K562 (cell line): Measurements from ENCODE around the gene TOR1AIP1. TPM values are rescaled to one million over a fixed set of nuclear protein-coding genes. Genes with fewer than 3 reads are reported as not detected.

ENCODE experiments used
- BRCA1 ChIP-seq, 2 experiments: fragments of 450-650 bp in 1 of 2; sonication (generic) in 1 of 2; formaldehyde crosslinking in 1 of 2; IDR thresholded peaks; 2 replicates each; pipeline versions ENCODE4 v1.5.0 to v1.6.1; 2017 to 2020; ENCODE audit warnings: mild to moderate bottlenecking in 1 of 2, missing genetic modification reagents in 1 of 2
- BRF1 ChIP-seq: IDR thresholded peaks from 3 replicates; pipeline ENCODE4 v1.6.1; 2011; ENCODE audit warnings: borderline replicate concordance, mild to moderate bottlenecking; ENCODE audit not compliant: insufficient read length; ENCODE audit errors: extremely low read depth
- CHD1 ChIP-seq: fragments of 200-600 bp; sonication (generic); IDR thresholded peaks from one replicate; pipeline ENCODE4 v1.6.1; 2012; ENCODE audit warnings: mild to moderate bottlenecking, moderate library complexity, low read length, inconsistent platforms
- GABPA ChIP-seq: fragments of 200-800 bp; sonication (Bioruptor generic); conservative IDR thresholded peaks from 2 replicates; pipeline ENCODE4 v1.6.1; 2016; ENCODE audit warnings: low read depth, missing genetic modification characterization, missing compliant biosample characterization
- HSF4 ChIP-seq: fragments of 250-450 bp; sonication (Bioruptor Pico); IDR thresholded peaks from 2 replicates; pipeline ENCODE4 v2.1.2; 2022; ENCODE audit warnings: mild to moderate bottlenecking, moderate library complexity, borderline replicate concordance
- KDM1A ChIP-seq, 2 experiments: fragments of 450-650 bp; IDR thresholded peaks; 2 replicates each; pipeline ENCODE4 v1.6.1; 2016; ENCODE audit warnings: mild to moderate bottlenecking in 2 of 2
- MEF2A ChIP-seq: IDR thresholded peaks from 2 replicates; pipeline ENCODE4 v1.6.1; 2011; ENCODE audit warnings: low read depth, mild to moderate bottlenecking, low read length, moderate library complexity; ENCODE audit not compliant: control insufficient read depth
- NFXL1 ChIP-seq: fragments of 450-650 bp; formaldehyde crosslinking; IDR thresholded peaks from 2 replicates; pipeline ENCODE4 v1.4.0; 2021; ENCODE audit warnings: mild to moderate bottlenecking
- NRF1 ChIP-seq, 2 experiments: fragments of 450-650 bp; IDR thresholded peaks in 1 of 2; conservative IDR thresholded peaks in 1 of 2; 2 replicates each; pipeline ENCODE4 v1.6.1; 2014; ENCODE audit warnings: mild to moderate bottlenecking in 2 of 2
- POLR2A ChIP-seq: fragments of 450-650 bp; conservative IDR thresholded peaks from 2 replicates; pipeline ENCODE4 v1.6.1; 2016
- TCF7 ChIP-seq: sonication (generic); IDR thresholded peaks from 2 replicates; pipeline ENCODE4 v1.6.1; 2016; ENCODE audit warnings: antibody characterized with exemption, borderline replicate concordance
- ZBTB40 ChIP-seq, 2 experiments: fragments of 450-650 bp in 1 of 2; sonication (generic) in 1 of 2; formaldehyde crosslinking in 1 of 2; IDR thresholded peaks; 2 replicates each; pipeline versions ENCODE4 v1.7.1 to v1.9.0; 2016 to 2022; ENCODE audit warnings: inconsistent platforms in 1 of 2, mild to moderate bottlenecking in 1 of 2, missing genetic modification reagents in 1 of 2
- polyA plus RNA-seq, 8 experiments: library from polyadenylated mRNA; depleted of rRNA in 4 of 8; stranded (reverse) in 5 of 8; unstranded in 3 of 8; fragments of >200 nt; fragmentation: Nextera tagmentation in 2 of 8; fragmentation: Illumina TruSeq in 1 of 8; extraction: Ambion mirVana in 2 of 8; extraction: Trizol in 1 of 8; gene quantifications; 2 replicates each; pipeline versions ENCODE4 v1.2.1 to v1.2.3, GENCODE V29; 2011 to 2014; ENCODE audit warnings: inconsistent platforms in 1 of 8, missing spikeins in 1 of 8
- total RNA-seq, 7 experiments: library from RNA; depleted of rRNA in 6 of 7; stranded (reverse); fragments of >200 nt in 6 of 7; fragmentation: Illumina TruSeq in 2 of 7; extraction: Trizol in 2 of 7; gene quantifications; 2 replicates each; pipeline versions ENCODE4 v1.2.1 to v1.2.3, GENCODE V29; 2011 to 2021; ENCODE audit warnings: low replicate concordance in 1 of 7
- TF ChIP-seq, protein P1 (sequence below): sonication (generic); formaldehyde crosslinking; IDR thresholded peaks from 2 replicates; pipeline ENCODE4 v1.8.1; 2023; ENCODE audit warnings: mild to moderate bottlenecking, missing genetic modification reagents

The TOR1AIP1 gene
- total and polyA plus RNA-seq, 9 of the 15 experiments (the other 6 are each of a cell fraction or from before 2014, with no cell fraction given), result 18.1 to 46.9 (median 35.5) TPM

GRCh38 chr1:179877586-179878265 lies 4.4 kb upstream of the TOR1AIP1 start, which contains the start of gene TOR1AIP2 (continued):
- no peak for TF ChIP-seq BRF1
- no peak for TF ChIP-seq MEF2A
- peak; percentile 97 for TF ChIP-seq GABPA (tag)
- TF ChIP-seq TCF7, result peak; percentile 31; the same call in 1 of the 2 replicates
- TF ChIP-seq, protein P1, sequence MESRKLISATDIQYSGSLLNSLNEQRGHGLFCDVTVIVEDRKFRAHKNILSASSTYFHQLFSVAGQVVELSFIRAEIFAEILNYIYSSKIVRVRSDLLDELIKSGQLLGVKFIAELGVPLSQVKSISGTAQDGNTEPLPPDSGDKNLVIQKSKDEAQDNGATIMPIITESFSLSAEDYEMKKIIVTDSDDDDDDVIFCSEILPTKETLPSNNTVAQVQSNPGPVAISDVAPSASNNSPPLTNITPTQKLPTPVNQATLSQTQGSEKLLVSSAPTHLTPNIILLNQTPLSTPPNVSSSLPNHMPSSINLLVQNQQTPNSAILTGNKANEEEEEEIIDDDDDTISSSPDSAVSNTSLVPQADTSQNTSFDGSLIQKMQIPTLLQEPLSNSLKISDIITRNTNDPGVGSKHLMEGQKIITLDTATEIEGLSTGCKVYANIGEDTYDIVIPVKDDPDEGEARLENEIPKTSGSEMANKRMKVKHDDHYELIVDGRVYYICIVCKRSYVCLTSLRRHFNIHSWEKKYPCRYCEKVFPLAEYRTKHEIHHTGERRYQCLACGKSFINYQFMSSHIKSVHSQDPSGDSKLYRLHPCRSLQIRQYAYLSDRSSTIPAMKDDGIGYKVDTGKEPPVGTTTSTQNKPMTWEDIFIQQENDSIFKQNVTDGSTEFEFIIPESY (CRISPR knock-in tag), result peak; percentile 38; the same call in 1 of the 2 replicates
- TF ChIP-seq KDM1A (IDR thresholded peaks at IDR 0.05), result peak; percentile 85 to 92
- TF ChIP-seq NRF1 (conservative IDR thresholded peaks at IDR 0.05 in 1 of 2, IDR thresholded peaks at IDR 0.05 in 1 of 2), result peak; percentile 51 to 62
- TF ChIP-seq POLR2A, result peak; percentile 98
- no peak for TF ChIP-seq CHD1
- TF ChIP-seq HSF4 (CRISPR knock-in tag), result no peak
- no peak for TF ChIP-seq NFXL1 (CRISPR knock-in tag)
- TF ChIP-seq BRCA1 (IDR thresholded peaks at IDR 0.05), result no peak
- no peak for TF ChIP-seq BRCA1 (CRISPR knock-in tag; IDR thresholded peaks at IDR 0.05)
- TF ChIP-seq ZBTB40 (IDR thresholded peaks at IDR 0.05), result peak; percentile 98
- TF ChIP-seq ZBTB40 (CRISPR knock-in tag; IDR thresholded peaks at IDR 0.05), result no peak
